PC-9 (cell line): ENCODE results near the gene DCTN4. TPM values are rescaled to one million over a fixed set of nuclear protein-coding genes. Genes with fewer than 3 reads are reported as not detected.

Source experiments
- BruUV-seq: library from RNA; stranded (reverse); fragments of 400-500 nt; replicated peaks from 2 replicates; lab custom pipeline; 2021; lab: Mats Ljungman, UMichigan
- CTCF ChIA-PET: fragments of 300-600 bp; sonication (Branson Sonifier 250); formaldehyde crosslinking; loops from one replicate; lab custom pipeline; 2022; ENCODE audit warnings: antibody characterized with exemption; lab: Charles Lee
- POLR2A ChIA-PET: fragments of 300-600 bp; sonication (Branson Sonifier 250); formaldehyde crosslinking; loops from one replicate; lab custom pipeline; 2022; ENCODE audit warnings: antibody characterized with exemption; ENCODE audit not compliant: unreplicated experiment; lab: Charles Lee
- DNase-seq, 2 experiments: peaks; one replicate each; pipeline versions ENCODE4 v3.0.0 to v3.0.0-alpha.2; 2015 to 2022; ENCODE audit warnings: mixed read lengths in 1 of 2
- H2AFZ ChIP-seq: fragments of 200-600 bp; sonication (generic); 2 replicates; pipeline ENCODE4 v1.8.1; 2017; ENCODE audit warnings: antibody characterized with exemption
- H3F3A ChIP-seq: fragments of 200-600 bp; sonication (generic); 2 replicates; pipeline ENCODE4 v1.8.1; 2017; ENCODE audit warnings: antibody characterized with exemption, mild to moderate bottlenecking, low read depth; ENCODE audit not compliant: insufficient read depth
- H3K27ac ChIP-seq: fragments of 200-600 bp; sonication (generic); 2 replicates; pipeline ENCODE4 v1.6.1; 2016; ENCODE audit warnings: mixed run types
- H3K27me3 ChIP-seq: fragments of 200-600 bp; sonication (generic); 2 replicates; pipeline ENCODE4 v1.6.1; 2016; ENCODE audit warnings: low read depth, mixed run types; ENCODE audit not compliant: insufficient read depth
- H3K36me3 ChIP-seq: fragments of 200-600 bp; sonication (generic); 2 replicates; pipeline ENCODE4 v1.6.1; 2016; ENCODE audit warnings: low read depth, mixed run types
- H3K4me1 ChIP-seq: fragments of 200-600 bp; sonication (generic); replicated peaks from 2 replicates; pipeline ENCODE4 v1.6.1; 2016; ENCODE audit warnings: mixed run types; ENCODE audit not compliant: insufficient read depth
- H3K4me2 ChIP-seq: fragments of 200-600 bp; sonication (generic); 2 replicates; pipeline ENCODE4 v1.6.1; 2017; ENCODE audit warnings: mixed run types
- H3K4me3 ChIP-seq: fragments of 200-600 bp; sonication (generic); 2 replicates; pipeline ENCODE4 v1.6.1; 2016; ENCODE audit warnings: mixed run types
- H3K79me2 ChIP-seq: fragments of 200-600 bp; sonication (generic); 2 replicates; pipeline ENCODE4 v1.6.1; 2017; ENCODE audit warnings: low read depth, mixed run types
- H3K9me2 ChIP-seq: fragments of 200-600 bp; sonication (generic); 2 replicates; pipeline ENCODE4 v1.8.1; 2017; ENCODE audit warnings: mild to moderate bottlenecking; ENCODE audit not compliant: insufficient read depth
- H3K9me3 ChIP-seq: fragments of 200-600 bp; sonication (generic); 2 replicates; pipeline ENCODE4 v1.8.1; 2016; ENCODE audit warnings: low read depth; ENCODE audit not compliant: insufficient read depth
- H4K20me1 ChIP-seq: fragments of 200-600 bp; sonication (generic); 2 replicates; pipeline ENCODE4 v1.8.1; 2017; ENCODE audit not compliant: insufficient read depth
- CTCF ChIP-seq: fragments of 200-600 bp; sonication (generic); conservative IDR thresholded peaks from 2 replicates; pipeline ENCODE4 v1.6.1; 2017; ENCODE audit warnings: mixed run types, antibody characterized with exemption, mild to moderate bottlenecking, moderate library complexity
- EZH2 ChIP-seq: fragments of 200-600 bp; sonication (generic); IDR thresholded peaks from 2 replicates; pipeline ENCODE4 v1.8.0; 2017; ENCODE audit warnings: antibody characterized with exemption, low read depth
- intact Hi-C: fragments of 100-400 bp; cut with micrococcal nuclease; formaldehyde crosslinking; loops from one replicate; pipeline ENCODE4 v1.10.0; 2022; ENCODE audit not compliant: unreplicated experiment
- total RNA-seq: library from RNA; stranded (reverse); gene quantifications from 2 replicates; pipeline ENCODE4 v1.2.3, GENCODE V29; 2021

DCTN4 gene
- total RNA-seq, 1 experiment from 2014 or later: 49.1 TPM

GRCh38 chr5:150771034-150771795, 12.4 kb upstream of the DCTN4 start:
- POLR2A ChIA-PET: no interaction called here
- peaks cover 8% of the 10 kb centered on the region for H3F3A ChIP-seq
- no peak overlapping the region for H3K4me2 ChIP-seq
- BruUV-seq: no TSS peak
- no peaks in the 10 kb centered on the region for H4K20me1 ChIP-seq
- peaks cover 3% of the 10 kb centered on the region; the same call in 1 of the 2 replicates for H3K27me3 ChIP-seq
- no peak overlapping the region for H2AFZ ChIP-seq
- no peaks in the 10 kb centered on the region for H3K9me2 ChIP-seq
- no peak for DNase-seq
- intact Hi-C loops: no loop called here
- no peaks in the 10 kb centered on the region for H3K79me2 ChIP-seq
- H3K4me3 ChIP-seq: no peak overlapping the region
- CTCF ChIA-PET: no interaction called here
- H3K4me1 ChIP-seq: peaks cover 11% of the 10 kb centered on the region
- no peaks in the 10 kb centered on the region for H3K36me3 ChIP-seq
- H3K9me3 ChIP-seq: no peaks in the 10 kb centered on the region
- no peak overlapping the region for H3K27ac ChIP-seq
- TF ChIP-seq CTCF: no peak
- TF ChIP-seq EZH2: no peak

GRCh38 chr5:150766251-150766650, 7.4 kb upstream of the DCTN4 start:
- Histone ChIP-seq H3K27me3 (peaks cover 3% of the 10 kb centered on the region; the same call in 1 of the 2 replicates), H3K4me2 (no peak overlapping the region), H3K9me2 (no peaks in the 10 kb centered on the region), H3K79me2 (no peaks in the 10 kb centered on the region), H3K4me3 (no peak overlapping the region), H3K4me1 (peaks cover 9% of the 10 kb centered on the region), H3K36me3 (no peaks in the 10 kb centered on the region), H4K20me1 (no peaks in the 10 kb centered on the region), H3K9me3 (no peaks in the 10 kb centered on the region), H3K27ac (no peak overlapping the region), H2AFZ (no peak overlapping the region), H3F3A (no peaks in the 10 kb centered on the region)
- ChIA-PET POLR2A (interaction anchor here (0.6 kb wide), 1 partner anchor 1632 kb away, joined by 7 read pairs; no protein-coding TSS in a partner anchor), CTCF (no interaction called here)
- TF ChIP-seq EZH2 (no peak), CTCF (no peak)
- no TSS peak for BruUV-seq
- no peak for DNase-seq
- intact Hi-C loops: no loop called here

- Histone ChIP-seq H3F3A (no peaks in the 10 kb centered on the region), H4K20me1 (no peaks in the 10 kb centered on the region), H3K4me1 (peaks cover 9% of the 10 kb centered on the region), H3K4me3 (no peak overlapping the region), H3K9me2 (no peaks in the 10 kb centered on the region; the same call in 1 of the 2 replicates), H3K36me3 (no peaks in the 10 kb centered on the region), H3K4me2 (no peak overlapping the region), H3K9me3 (no peaks in the 10 kb centered on the region), H3K79me2 (no peaks in the 10 kb centered on the region), H3K27ac (no peak overlapping the region), H2AFZ (no peak overlapping the region), H3K27me3 (peaks cover 3% of the 10 kb centered on the region; the same call in 1 of the 2 replicates)
- no TSS peak for BruUV-seq
- intact Hi-C loops: no loop called here
- no peak for DNase-seq
- CTCF ChIA-PET: no interaction called here
- POLR2A ChIA-PET: no interaction called here
- TF ChIP-seq EZH2 (no peak), CTCF (no peak)
These were observed 7.0 kb upstream of the DCTN4 start for GRCh38 chr5:150765799-150766169.
